K562 (cell line): ENCODE data around the gene ADK. TPM values are rescaled to one million over a fixed set of nuclear protein-coding genes. Genes with fewer than 3 reads are reported as not detected.

Experiments used
- ATAC-seq: fragments of 200-7000 bp; cut with Tn5 transposase; 3 replicates; pipeline ENCODE4 v1.9.1; 2020; ENCODE audit warnings: moderate library complexity
- BruUV-seq: library from RNA; stranded (reverse); fragments of 400-500 nt; replicated peaks from 2 replicates; lab custom pipeline; 2021; lab: Mats Ljungman, UMichigan
- CTCF ChIA-PET: fragments of 300-600 bp; formaldehyde crosslinking; extraction: SDS; loops from one replicate; lab custom pipeline; 2021; ENCODE audit warnings: low intra/inter-chr PET ratio; lab: Yijun Ruan, JAX
- POLR2A ChIA-PET: fragments of 300-600, 350-650 bp; sonication (Branson Sonifier 250); formaldehyde crosslinking; extraction: SDS; loops from one replicate; lab custom pipeline; 2021; ENCODE audit warnings: antibody characterized with exemption, inconsistent platforms; lab: Yijun Ruan, JAX
- DNase-seq, 4 experiments: peaks; one replicate each; pipeline versions ENCODE4 v3.0.0 to v3.0.0-alpha.2; 2011 to 2018; ENCODE audit warnings: low spot score in 3 of 4, mixed read lengths in 3 of 4; ENCODE audit errors: extremely low read depth in 1 of 4
- FAIRE-seq: peaks from 2 replicates; lab custom pipeline; 2011; peaks lifted over from hg19 to GRCh38; lab: Jason Lieb, UNC
- H2AFZ ChIP-seq: 2 replicates; pipeline ENCODE4 v1.6.0; 2011; ENCODE audit warnings: low read depth, low read length, control low read depth, inconsistent platforms
- H3K27ac ChIP-seq: fragments of 200-600 bp; 3 replicates; pipeline ENCODE4 v1.8.0; 2011; ENCODE audit warnings: low read depth, mild to moderate bottlenecking, control low read depth, inconsistent platforms, low read length, moderate library complexity, mixed read lengths; ENCODE audit errors: extremely low read depth
- H3K27me3 ChIP-seq, 2 experiments: fragments of 300-600 bp in 1 of 2; 2 replicates in 1 of 2; 3 replicates in 1 of 2; pipeline versions ENCODE4 v1.6.0 to v1.8.0; 2011; ENCODE audit warnings: inconsistent platforms in 2 of 2, low read length in 2 of 2, mild to moderate bottlenecking in 1 of 2, mixed read lengths in 1 of 2, moderate library complexity in 1 of 2; ENCODE audit not compliant: control insufficient read depth in 2 of 2, insufficient read depth in 2 of 2
- H3K36me3 ChIP-seq: fragments of 300-600 bp; 3 replicates; pipeline ENCODE4 v1.8.0; 2011; ENCODE audit warnings: mild to moderate bottlenecking, low read length, inconsistent platforms; ENCODE audit not compliant: control insufficient read depth, insufficient read depth
- H3K4me1 ChIP-seq, 2 experiments: fragments of 200-600 bp in 1 of 2; replicated peaks in 1 of 2; 2 replicates in 1 of 2; 3 replicates in 1 of 2; pipeline versions ENCODE4 v1.5.1 to v1.8.0; 2011; ENCODE audit warnings: inconsistent platforms in 2 of 2, low read length in 2 of 2, mild to moderate bottlenecking in 1 of 2, mixed read lengths in 1 of 2, moderate library complexity in 1 of 2; ENCODE audit not compliant: control insufficient read depth in 2 of 2, insufficient read depth in 2 of 2
- H3K4me2 ChIP-seq: 2 replicates; pipeline ENCODE4 v1.6.1; 2011; ENCODE audit warnings: low read length, control low read depth, inconsistent platforms, mixed read lengths; ENCODE audit not compliant: insufficient read depth
- H3K4me3 ChIP-seq: fragments of 200-600 bp; sonication (generic), shearing (Covaris generic); 2 replicates; pipeline ENCODE4 v1.5.1; 2016; ENCODE audit warnings: control low read depth, inconsistent platforms
- H3K79me2 ChIP-seq: fragments of 200-600 bp; 3 replicates; pipeline ENCODE4 v1.8.0; 2011; ENCODE audit warnings: low read length, inconsistent platforms; ENCODE audit not compliant: control insufficient read depth, insufficient read depth
- H3K9ac ChIP-seq, 2 experiments: 2 replicates each; pipeline versions ENCODE4 v1.6.0 to v1.6.1; 2011; ENCODE audit warnings: low read depth in 2 of 2, low read length in 2 of 2, control low read depth in 1 of 2, inconsistent platforms in 1 of 2, mild to moderate bottlenecking in 1 of 2, mixed read lengths in 1 of 2; ENCODE audit not compliant: insufficient read depth in 1 of 2
- H3K9me1 ChIP-seq: one replicate; pipeline ENCODE4 v1.6.0; 2011; ENCODE audit warnings: inconsistent platforms, mild to moderate bottlenecking, low read length, moderate library complexity; ENCODE audit not compliant: control insufficient read depth, insufficient read depth
- H3K9me3 ChIP-seq: replicated peaks from 2 replicates; pipeline ENCODE4 v1.5.1; 2011; ENCODE audit warnings: low read depth, low read length, inconsistent platforms; ENCODE audit not compliant: control insufficient read depth, insufficient read depth
- H4K20me1 ChIP-seq: replicated peaks from 2 replicates; pipeline ENCODE4 v1.6.1; 2011; ENCODE audit warnings: low read length, inconsistent platforms, mixed read lengths; ENCODE audit not compliant: control insufficient read depth, insufficient read depth
- CREB5 ChIP-seq: fragments of 250-450 bp; sonication (Bioruptor Pico); IDR thresholded peaks from 2 replicates; pipeline ENCODE4 v1.5.0; 2020; ENCODE audit warnings: mild to moderate bottlenecking
- DIDO1 ChIP-seq: fragments of 450-650 bp; IDR thresholded peaks from 2 replicates; pipeline ENCODE4 v1.6.1; 2016; ENCODE audit warnings: low read depth, missing biosample characterization, missing genetic modification characterization
- HNRNPK ChIP-seq: fragments of 200-400 bp; formaldehyde crosslinking; IDR thresholded peaks from one replicate; pipeline ENCODE4 v1.6.1; 2018; ENCODE audit warnings: mild to moderate bottlenecking, low read depth, low read length; ENCODE audit not compliant: poor library complexity, severe bottlenecking
- HNRNPL ChIP-seq: fragments of 200-400 bp; formaldehyde crosslinking; IDR thresholded peaks from 2 replicates; pipeline ENCODE4 v1.6.1; 2017; ENCODE audit warnings: low read depth, mild to moderate bottlenecking, low read length
- NR2C2 ChIP-seq, 2 experiments: fragments of 200-800 bp in 1 of 2; sonication (Bioruptor generic) in 1 of 2; sonication (generic) in 1 of 2; formaldehyde crosslinking in 1 of 2; IDR thresholded peaks; 2 replicates each; pipeline versions ENCODE4 v1.6.1 to v1.8.0; 2016 to 2022; ENCODE audit warnings: mild to moderate bottlenecking in 1 of 2, missing compliant biosample characterization in 1 of 2, missing genetic modification characterization in 1 of 2, missing genetic modification reagents in 1 of 2
- REST ChIP-seq, 2 experiments: fragments of 450-650 bp; formaldehyde crosslinking in 1 of 2; IDR thresholded peaks; 2 replicates each; pipeline versions ENCODE4 v1.4.0 to v1.6.1; 2014 to 2020; ENCODE audit warnings: mild to moderate bottlenecking in 2 of 2, borderline replicate concordance in 1 of 2, low read depth in 1 of 2
- WGBS: fragments of 100-300 bp; shearing (Covaris generic); methylation state at CpG from one replicate; pipeline ENCODE4 v1.1.6; 2016; ENCODE audit warnings: low coverage, mixed read lengths; ENCODE audit not compliant: insufficient coverage; ENCODE audit errors: missing lambda C conversion rate; 5-methylcytosine and 5-hydroxymethylcytosine counted together
- in situ Hi-C: fragments of 300-500 bp; cut with MboI; formaldehyde crosslinking; loops from 4 replicates; pipeline ENCODE4 v1.15.0; 2018; ENCODE audit warnings: inconsistent platforms, mixed read lengths
- intact Hi-C: fragments of 100-400 bp; cut with micrococcal nuclease; formaldehyde crosslinking; loops from 2 replicates; pipeline ENCODE4 v1.14.2; 2022
- polyA plus RNA-seq, 8 experiments: library from polyadenylated mRNA; depleted of rRNA in 4 of 8; stranded (reverse) in 5 of 8; unstranded in 3 of 8; fragments of >200 nt; fragmentation: Nextera tagmentation in 2 of 8; fragmentation: Illumina TruSeq in 1 of 8; extraction: Ambion mirVana in 2 of 8; extraction: Trizol in 1 of 8; gene quantifications; 2 replicates each; pipeline versions ENCODE4 v1.2.1 to v1.2.3, GENCODE V29; 2011 to 2014; ENCODE audit warnings: inconsistent platforms in 1 of 8, missing spikeins in 1 of 8
- total RNA-seq, 7 experiments: library from RNA; depleted of rRNA in 6 of 7; stranded (reverse); fragments of >200 nt in 6 of 7; fragmentation: Illumina TruSeq in 2 of 7; extraction: Trizol in 2 of 7; gene quantifications; 2 replicates each; pipeline versions ENCODE4 v1.2.1 to v1.2.3, GENCODE V29; 2011 to 2021; ENCODE audit warnings: low replicate concordance in 1 of 7

Gene ADK
- total and polyA plus RNA-seq, 9 of the 15 experiments (the other 6 are each of a cell fraction or from before 2014, with no cell fraction given) = 54.2 to 97.8 (median 73.6) TPM

GRCh38 chr10:74684462-74684861 is 533.4 kb downstream of the ADK start:
- WGBS = 81% methylated on average over 5 of the region's 5 CpGs
- peaks cover 6% of the 10 kb centered on the region; the same call in 1 of the 3 replicates for H3K36me3 ChIP-seq
- ATAC-seq = no peak
- no peaks in the 10 kb centered on the region for H3K4me1 ChIP-seq
- H3K9ac ChIP-seq = no peak overlapping the region
- no peak overlapping the region for H3K4me3 ChIP-seq
- H2AFZ ChIP-seq = no peak overlapping the region
- H3K9me1 ChIP-seq = no peaks in the 10 kb centered on the region
- TF ChIP-seq NR2C2 (CRISPR knock-in tag; IDR thresholded peaks at IDR 0.05) = no peak
- no peak for TF ChIP-seq NR2C2 (tag; IDR thresholded peaks at IDR 0.05)
- TF ChIP-seq REST (IDR thresholded peaks at IDR 0.05; ENCODE audit: borderline replicate concordance) = no peak
- no peak for TF ChIP-seq REST (CRISPR knock-in tag; IDR thresholded peaks at IDR 0.05; ENCODE audit: low read depth)
- no peak for TF ChIP-seq CREB5 (CRISPR knock-in tag)
- TF ChIP-seq HNRNPL = no peak
- TF ChIP-seq DIDO1 = no peak
- no peak for TF ChIP-seq HNRNPK
- H3K9me3 ChIP-seq = no peaks in the 10 kb centered on the region
- CTCF ChIA-PET = no interaction called here
- no peaks in the 10 kb centered on the region for H4K20me1 ChIP-seq
- H3K4me2 ChIP-seq = no peak overlapping the region
- POLR2A ChIA-PET = no interaction called here
- H3K27me3 ChIP-seq = no peaks in the 10 kb centered on the region
- intact Hi-C loops = loop anchor here (5.0 kb wide), 1 partner anchor 48 kb away; no protein-coding TSS in a partner anchor
- no peaks in the 10 kb centered on the region for H3K79me2 ChIP-seq
- no TSS peak for BruUV-seq
- H3K27ac ChIP-seq = no peak overlapping the region
- in situ Hi-C loops = no loop called here
- FAIRE-seq = no peak
- no peak for DNase-seq
